Prostate gland (tissue), 2 donors: ENCODE data around the gene TSC22D1. TPM values are rescaled to one million over a fixed set of nuclear protein-coding genes. Genes with fewer than 3 reads are reported as not detected.

Experiments
- DNase-seq: peaks from one replicate; pipeline ENCODE4 v3.0.0-alpha.2; 2019; ENCODE audit warnings: low spot score
- H3K27ac ChIP-seq, 2 donors: fragments of 200-600 bp; sonication (generic); 2 replicates each; pipeline ENCODE4 v1.5.1; 2017 to 2019
- H3K27me3 ChIP-seq: fragments of 200-600 bp; sonication (generic); replicated peaks from 2 replicates; pipeline ENCODE4 v1.5.1; 2019; ENCODE audit not compliant: insufficient read depth
- H3K36me3 ChIP-seq, 2 donors: fragments of 200-600 bp; sonication (generic); 1 replicate in 1 of 2; 2 replicates in 1 of 2; pipeline versions ENCODE4 v1.5.1 to v1.8.1; 2017 to 2019
- H3K4me1 ChIP-seq: fragments of 200-600 bp; sonication (generic); replicated peaks from 2 replicates; pipeline ENCODE4 v1.5.1; 2019
- H3K4me3 ChIP-seq, 2 donors: fragments of 200-600 bp; sonication (generic); 2 replicates each; pipeline ENCODE4 v1.5.1; 2017 to 2019
- H3K9me3 ChIP-seq: fragments of 200-600 bp; sonication (generic); 2 replicates; pipeline ENCODE4 v1.5.1; 2017
- CTCF ChIP-seq, 4 experiments: fragments of 200-600 bp in 2 of 4; fragments of 450-650 bp in 2 of 4; sonication (generic) in 2 of 4; IDR thresholded peaks; 1 replicate in 3 of 4; 2 replicates in 1 of 4; pipeline ENCODE4 v1.5.1; 2016 to 2019; ENCODE audit warnings: antibody characterized with exemption in 4 of 4, mild to moderate bottlenecking in 2 of 4, moderate library complexity in 2 of 4
- POLR2A ChIP-seq: fragments of 450-650 bp; IDR thresholded peaks from one replicate; pipeline ENCODE4 v1.6.1; 2016; ENCODE audit warnings: antibody characterized with exemption, mild to moderate bottlenecking
- POLR2AphosphoS5 ChIP-seq: sonication (generic); formaldehyde crosslinking; IDR thresholded peaks from one replicate; pipeline ENCODE4 v1.6.1; 2017; ENCODE audit warnings: antibody characterized with exemption
- WGBS: methylation state at CpG from one replicate; pipeline ENCODE4 v1.1.5; 2018; 5-methylcytosine and 5-hydroxymethylcytosine counted together
- intact Hi-C: fragments of 100-400 bp; cut with DNase I; formaldehyde crosslinking; loops from one replicate; pipeline ENCODE4 v1.14.2; 2022
- total RNA-seq, 2 donors: library from RNA; depleted of rRNA; stranded (reverse); fragments of >200 nt; gene quantifications; one replicate each; pipeline ENCODE4 v1.1.0, GENCODE V29; 2016

Gene TSC22D1
- total RNA-seq, 2 donors from 2014 or later = 185 to 237 TPM

- Histone ChIP-seq H3K27ac (no peak overlapping the region), H3K36me3 (no peaks in the 10 kb centered on the region), H3K9me3 (no peaks in the 10 kb centered on the region), H3K4me3 (no peak overlapping the region), H3K27me3 (no peaks in the 10 kb centered on the region), H3K4me1 (no peaks in the 10 kb centered on the region)
- 95% methylated on average over 5 of the region's 5 CpGs for WGBS
- no peak for DNase-seq
- TF ChIP-seq POLR2AphosphoS5 (no peak), POLR2A (no peak), CTCF (IDR thresholded peaks at IDR 0.05) (no peak)
- intact Hi-C loops = no loop called here
These were observed 152.3 kb downstream of the TSC22D1 start for GRCh38 chr13:44423824-44424223.

GRCh38 chr13:44422755-44423643, 153.1 kb downstream of the TSC22D1 start:
- no peak for TF ChIP-seq POLR2A
- H3K36me3 ChIP-seq = no peaks in the 10 kb centered on the region
- intact Hi-C loops = no loop called here
- no peak overlapping the region for H3K4me3 ChIP-seq
- H3K4me1 ChIP-seq = no peaks in the 10 kb centered on the region
- H3K27ac ChIP-seq = no peak overlapping the region
- no peaks in the 10 kb centered on the region for H3K9me3 ChIP-seq
- no peak for DNase-seq
- WGBS = 82% methylated on average over 15 of the region's 15 CpGs
- no peaks in the 10 kb centered on the region for H3K27me3 ChIP-seq

GRCh38 chr13:44421853-44422525, 154.1 kb downstream of the TSC22D1 start:
- Histone ChIP-seq H3K27me3 (no peaks in the 10 kb centered on the region), H3K4me1 (no peaks in the 10 kb centered on the region), H3K27ac (no peak overlapping the region), H3K36me3 (no peaks in the 10 kb centered on the region), H3K9me3 (no peaks in the 10 kb centered on the region), H3K4me3 (no peak overlapping the region)
- 96% methylated on average over 2 of the region's 2 CpGs for WGBS
- TF ChIP-seq CTCF (IDR thresholded peaks at IDR 0.05) (no peak), POLR2A (no peak), POLR2AphosphoS5 (no peak)
- DNase-seq = no peak
- intact Hi-C loops = no loop called here

GRCh38 chr13:44420376-44421220, 155.5 kb downstream of the TSC22D1 start:
- intact Hi-C loops = no loop called here
- Histone ChIP-seq H3K27me3 (no peaks in the 10 kb centered on the region), H3K9me3 (no peaks in the 10 kb centered on the region), H3K4me1 (no peaks in the 10 kb centered on the region), H3K36me3 (no peaks in the 10 kb centered on the region), H3K4me3 (no peak overlapping the region), H3K27ac (no peak overlapping the region)
- TF ChIP-seq POLR2AphosphoS5 (no peak), POLR2A (no peak), CTCF (IDR thresholded peaks at IDR 0.05) (no peak)
- WGBS = 87% methylated on average over 15 of the region's 15 CpGs
- DNase-seq = no peak

GRCh38 chr13:44417876-44418275, 158.3 kb downstream of the TSC22D1 start:
- H3K9me3 ChIP-seq = no peaks in the 10 kb centered on the region
- no peaks in the 10 kb centered on the region for H3K4me1 ChIP-seq
- TF ChIP-seq POLR2AphosphoS5 (no peak), CTCF (IDR thresholded peaks at IDR 0.05) (no peak), POLR2A (no peak)
- H3K4me3 ChIP-seq = no peak overlapping the region
- intact Hi-C loops = no loop called here
- no peak for DNase-seq
- no peaks in the 10 kb centered on the region for H3K27me3 ChIP-seq
- no peaks in the 10 kb centered on the region for H3K36me3 ChIP-seq
- WGBS = 80% methylated on average over 7 of the region's 7 CpGs
- no peak overlapping the region for H3K27ac ChIP-seq
